ENCODE results near the gene KIF19.

The KIF19 gene

DNA sequence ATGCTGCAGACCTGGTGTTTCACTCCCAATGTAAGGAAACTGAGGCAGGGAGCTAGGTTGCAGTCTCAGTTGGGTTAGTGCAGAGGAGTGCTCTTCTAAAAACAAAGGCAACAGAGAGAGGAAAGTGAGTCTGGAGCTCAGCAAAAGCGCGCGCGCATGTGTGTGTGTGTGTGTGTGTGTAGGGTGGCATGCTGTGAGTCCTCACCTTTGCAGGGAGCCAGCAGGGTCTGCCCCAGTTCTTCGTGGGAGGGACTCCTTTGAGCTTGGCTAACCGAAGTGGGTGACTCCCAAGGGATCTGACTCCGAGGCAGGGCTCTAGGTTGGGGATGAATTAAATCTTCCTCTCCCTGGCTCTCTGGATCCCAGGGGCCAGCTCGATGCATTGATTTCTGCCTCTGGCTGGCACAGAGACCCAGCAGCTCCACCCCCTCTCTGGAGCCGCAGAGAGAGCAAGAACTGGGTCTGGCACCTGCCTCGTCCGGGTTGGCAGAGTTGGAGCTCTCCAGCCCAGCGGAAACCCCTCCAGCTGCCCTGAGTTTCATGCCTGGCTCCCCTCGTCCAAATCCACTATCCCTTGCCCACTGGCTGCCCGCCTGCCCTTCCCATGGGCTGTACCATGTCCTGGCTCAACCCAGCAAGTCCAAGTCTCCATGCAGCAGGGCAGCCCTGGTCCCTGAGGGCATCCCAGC is 36.9 kb downstream of the KIF19 start:
- DNase-seq (ENCODE audit: low spot score), result no peak

DNA sequence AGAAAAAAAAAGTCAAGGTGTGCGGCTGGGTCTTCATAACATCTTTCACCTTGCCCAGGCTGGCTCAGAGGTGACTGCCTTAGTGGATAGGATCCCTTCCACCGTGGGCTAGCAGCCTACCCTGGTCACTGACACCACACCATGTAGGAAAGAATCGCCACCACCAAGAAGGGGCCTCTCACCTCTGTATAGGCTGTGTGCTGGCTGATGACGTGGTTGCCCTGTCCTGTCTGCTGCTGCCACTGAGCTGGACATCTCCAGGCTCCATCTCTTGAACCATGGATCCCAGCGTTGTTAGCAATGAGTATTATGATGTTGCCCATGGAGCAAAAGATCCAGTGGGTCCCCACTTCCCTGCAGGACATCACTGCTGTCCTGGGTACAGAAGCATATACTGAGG is 41.2 kb downstream of the KIF19 start, which contains the start of gene GPR142:
GPR142 (plus strand) TSS at position 301 of the 400 bp plus-strand sequence. CDS start 2,035 bp downstream, outside the sequence.
- no peak for DNase-seq (ENCODE audit: low spot score)

DNA sequence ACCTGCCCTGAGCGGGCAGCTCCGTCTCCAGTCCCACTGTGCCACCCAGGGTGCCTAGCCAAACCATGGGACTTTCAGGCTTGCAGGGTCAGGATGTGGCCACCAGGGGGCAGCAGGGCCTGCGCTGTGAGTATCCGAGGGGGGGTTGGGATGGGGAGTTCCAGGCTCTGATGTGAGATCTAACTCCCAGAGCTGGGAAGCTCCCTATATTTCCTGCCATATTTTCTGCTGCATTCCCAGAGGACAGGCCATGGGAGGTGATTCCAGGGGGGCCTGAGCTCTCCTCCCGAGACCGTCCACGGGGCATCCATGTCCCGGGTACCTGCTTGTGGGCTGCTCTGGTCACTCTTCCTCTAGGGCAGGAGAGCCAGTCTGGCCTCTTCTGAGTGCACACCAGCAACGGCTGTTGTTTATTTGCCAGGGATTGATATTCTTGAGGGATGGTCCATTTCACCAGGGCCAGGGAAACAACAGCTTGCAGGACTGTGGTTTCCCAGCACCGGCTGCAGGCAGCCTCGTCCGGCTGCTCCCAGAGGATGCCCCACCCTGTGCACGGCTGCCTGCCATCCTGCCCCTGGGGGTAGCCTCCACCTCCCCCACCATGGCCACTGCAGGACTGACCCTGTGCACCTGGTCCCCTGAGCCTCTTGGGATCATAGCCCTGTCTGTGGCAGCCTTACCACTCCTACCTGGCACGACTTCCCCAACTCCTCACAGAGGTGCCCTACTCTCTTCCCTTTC is 42.5 kb downstream of the KIF19 start:
- peak; percentile 95 for DNase-seq (ENCODE audit: low spot score)

DNA sequence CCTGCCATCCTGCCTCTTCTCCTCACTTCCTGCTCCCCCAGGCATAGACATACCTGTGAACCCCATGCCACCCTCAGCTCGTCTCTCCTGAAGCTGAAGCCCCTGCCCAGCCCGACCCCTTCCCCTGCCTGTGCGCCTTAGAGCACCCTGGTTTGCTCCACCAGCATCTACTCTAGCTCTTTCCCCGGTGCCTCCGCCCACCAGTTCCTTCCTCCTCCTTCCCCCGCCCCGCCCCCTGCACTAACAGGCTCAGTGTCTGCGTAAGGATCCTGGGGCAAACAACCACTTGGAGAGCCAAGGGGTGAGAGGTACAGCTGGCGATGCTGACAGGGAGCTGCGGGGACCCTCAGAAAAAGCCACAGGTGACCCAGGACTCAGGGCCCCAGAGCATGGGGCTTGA is 43.2 kb downstream of the KIF19 start:
- no peak for DNase-seq (ENCODE audit: low spot score)

DNA sequence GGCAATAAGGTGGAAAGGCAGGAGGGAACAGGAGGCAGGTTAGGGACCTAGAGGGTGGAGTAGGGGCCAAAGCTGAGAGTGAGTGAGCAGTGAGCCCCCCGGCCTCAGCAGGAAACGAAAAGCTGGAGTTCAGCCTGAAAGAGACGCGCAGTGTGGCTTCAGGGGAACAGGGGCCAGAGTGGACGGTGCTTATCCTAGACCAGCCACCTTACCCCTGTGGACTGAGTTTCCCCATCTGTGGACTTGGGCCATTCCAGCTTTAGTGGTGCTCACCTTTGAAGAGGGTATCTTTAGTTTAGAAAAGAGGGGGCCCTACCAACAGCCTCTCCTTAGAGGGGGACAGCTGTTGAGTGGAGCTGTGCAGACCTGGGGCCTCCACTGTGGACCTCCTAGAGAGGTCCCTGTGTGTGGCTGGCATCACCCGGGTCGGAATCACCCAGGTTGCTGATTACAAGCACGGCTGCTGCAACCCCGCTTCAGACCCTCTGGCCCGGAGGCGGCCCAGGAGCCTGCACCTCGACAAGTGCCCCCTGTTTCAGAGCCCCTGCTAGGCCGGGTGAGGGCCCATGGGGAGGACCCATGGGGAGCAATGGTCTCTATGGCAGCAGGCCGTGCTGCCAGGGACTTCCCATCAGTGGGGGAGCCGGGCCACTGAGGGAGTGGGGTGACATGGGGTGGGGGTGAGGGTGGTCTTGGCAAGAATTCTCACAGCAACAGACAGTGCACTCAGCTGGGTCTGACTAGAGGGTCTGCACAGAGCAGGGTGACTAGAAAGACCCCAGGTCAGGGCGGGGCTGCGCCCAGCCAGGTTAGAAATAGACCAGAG is 43.9 kb downstream of the KIF19 start:
- no peak for DNase-seq (ENCODE audit: low spot score)

DNA sequence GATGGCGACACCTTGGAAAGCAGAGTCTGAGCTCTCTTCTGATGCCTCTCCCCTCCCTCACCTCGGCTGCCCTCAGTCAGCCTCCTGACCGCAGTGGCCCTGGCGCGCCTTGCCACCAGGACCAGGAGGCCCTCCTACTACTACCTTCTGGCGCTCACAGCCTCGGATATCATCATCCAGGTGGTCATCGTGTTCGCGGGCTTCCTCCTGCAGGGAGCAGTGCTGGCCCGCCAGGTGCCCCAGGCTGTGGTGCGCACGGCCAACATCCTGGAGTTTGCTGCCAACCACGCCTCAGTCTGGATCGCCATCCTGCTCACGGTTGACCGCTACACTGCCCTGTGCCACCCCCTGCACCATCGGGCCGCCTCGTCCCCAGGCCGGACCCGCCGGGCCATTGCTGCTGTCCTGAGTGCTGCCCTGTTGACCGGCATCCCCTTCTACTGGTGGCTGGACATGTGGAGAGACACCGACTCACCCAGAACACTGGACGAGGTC is 45.7 kb downstream of the KIF19 start:
- DNase-seq (ENCODE audit: low spot score), result no peak

DNA sequence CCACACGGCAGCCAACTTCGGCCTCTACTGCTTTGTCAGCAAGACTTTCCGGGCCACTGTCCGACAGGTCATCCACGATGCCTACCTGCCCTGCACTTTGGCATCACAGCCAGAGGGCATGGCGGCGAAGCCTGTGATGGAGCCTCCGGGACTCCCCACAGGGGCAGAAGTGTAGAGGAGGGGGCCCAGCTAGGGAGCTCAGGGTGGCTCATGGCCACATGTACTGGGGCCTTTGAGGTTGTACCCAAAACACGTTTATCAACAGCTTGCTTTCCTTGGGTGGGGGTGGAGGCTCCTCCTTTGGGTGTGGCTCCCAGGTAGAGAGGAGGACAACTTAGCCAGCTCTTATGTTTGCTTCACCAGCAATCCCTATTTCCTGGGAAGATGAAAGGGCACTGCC is 46.4 kb downstream of the KIF19 start:
- DNase-seq (ENCODE audit: low spot score), result no peak

DNA sequence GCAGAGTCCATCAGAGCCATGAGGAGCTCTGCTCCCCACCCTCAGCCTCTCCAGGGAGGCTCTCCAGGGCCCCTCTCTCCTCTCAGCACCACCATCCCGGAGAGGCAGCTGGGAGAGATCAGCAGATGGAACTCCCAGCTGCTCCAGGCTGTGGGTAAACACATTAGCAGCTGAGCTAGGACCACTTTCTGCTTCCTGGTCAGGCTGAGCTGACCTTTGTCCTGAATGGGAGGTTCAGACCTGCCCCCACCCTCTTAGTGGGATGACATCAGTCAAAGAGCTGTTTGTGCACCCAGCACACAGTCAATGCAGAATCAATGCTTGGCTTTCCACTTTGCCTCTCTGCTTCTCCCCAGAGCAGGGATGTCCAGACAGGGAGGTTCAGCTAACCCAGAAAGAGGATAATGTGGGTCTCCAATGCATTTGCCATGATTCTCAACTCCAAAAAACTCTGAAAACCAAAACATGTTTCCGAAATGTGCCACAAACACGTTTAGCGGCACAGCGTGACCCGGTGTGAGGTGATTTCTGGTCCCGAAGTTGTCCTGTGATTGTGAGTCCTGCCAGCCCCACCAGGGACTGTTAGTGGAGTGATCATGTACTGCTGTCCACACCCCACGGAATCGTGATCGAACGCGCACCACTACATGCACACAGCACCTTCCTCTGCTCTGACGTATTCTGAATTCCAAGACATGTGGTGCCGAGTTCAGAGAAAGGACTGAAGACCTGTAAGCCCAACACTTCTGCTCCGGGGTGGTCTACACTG is 48.0 kb downstream of the KIF19 start:
- peak; percentile 99 for DNase-seq (ENCODE audit: low spot score)

DNA sequence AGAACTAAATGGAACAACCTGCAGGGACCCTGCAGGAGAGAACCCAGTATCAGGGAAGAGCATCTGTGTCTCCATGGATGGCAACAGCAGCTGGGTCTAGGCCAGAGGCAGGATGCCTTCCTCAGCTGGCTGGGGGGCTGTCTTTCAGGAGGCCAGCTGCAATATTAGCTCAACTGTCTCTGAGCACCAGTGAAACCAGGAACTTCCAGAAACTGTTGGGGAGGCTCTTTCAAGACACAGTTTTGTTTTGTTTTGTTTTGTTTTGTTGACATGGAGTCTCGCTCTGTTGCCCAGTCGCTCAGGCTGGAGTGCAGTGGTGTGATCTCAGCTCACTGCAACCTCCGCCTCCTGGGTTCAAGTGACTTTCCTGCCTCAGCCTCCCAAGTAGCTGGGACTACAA is 48.8 kb downstream of the KIF19 start:
- no peak for DNase-seq (ENCODE audit: low spot score)

DNA sequence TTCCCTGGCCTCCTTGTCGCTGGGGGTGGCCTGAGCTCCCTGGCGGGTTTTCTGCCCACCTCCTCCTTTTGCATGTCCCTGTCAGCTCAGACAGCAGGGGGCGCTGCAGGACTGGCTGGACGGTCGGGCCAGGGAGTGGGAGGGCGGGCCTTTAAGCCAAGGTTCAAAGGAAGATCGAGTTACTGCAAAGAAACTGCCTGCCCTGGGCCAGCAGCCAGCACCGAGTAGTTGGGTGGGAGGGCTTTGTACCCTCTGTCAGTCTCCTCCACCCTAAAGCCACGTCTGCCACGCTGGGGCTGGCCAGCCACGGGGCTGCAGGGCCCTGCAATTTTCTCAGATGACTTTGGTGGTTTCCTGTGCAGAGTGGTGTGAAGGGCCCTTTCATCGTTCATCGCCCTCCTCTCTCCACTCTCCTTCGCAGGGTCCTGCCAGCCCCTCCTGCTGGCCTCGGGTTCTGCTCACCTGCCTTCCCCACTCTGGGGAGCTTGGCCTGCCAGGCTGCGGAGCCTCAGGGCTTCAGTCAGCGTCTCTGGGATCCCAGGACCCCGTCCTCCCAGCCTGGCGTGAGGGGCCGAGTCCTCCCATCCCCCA is 53.6 kb downstream of the KIF19 start:
- DNase-seq (ENCODE audit: low spot score), result peak; percentile 95

DNA sequence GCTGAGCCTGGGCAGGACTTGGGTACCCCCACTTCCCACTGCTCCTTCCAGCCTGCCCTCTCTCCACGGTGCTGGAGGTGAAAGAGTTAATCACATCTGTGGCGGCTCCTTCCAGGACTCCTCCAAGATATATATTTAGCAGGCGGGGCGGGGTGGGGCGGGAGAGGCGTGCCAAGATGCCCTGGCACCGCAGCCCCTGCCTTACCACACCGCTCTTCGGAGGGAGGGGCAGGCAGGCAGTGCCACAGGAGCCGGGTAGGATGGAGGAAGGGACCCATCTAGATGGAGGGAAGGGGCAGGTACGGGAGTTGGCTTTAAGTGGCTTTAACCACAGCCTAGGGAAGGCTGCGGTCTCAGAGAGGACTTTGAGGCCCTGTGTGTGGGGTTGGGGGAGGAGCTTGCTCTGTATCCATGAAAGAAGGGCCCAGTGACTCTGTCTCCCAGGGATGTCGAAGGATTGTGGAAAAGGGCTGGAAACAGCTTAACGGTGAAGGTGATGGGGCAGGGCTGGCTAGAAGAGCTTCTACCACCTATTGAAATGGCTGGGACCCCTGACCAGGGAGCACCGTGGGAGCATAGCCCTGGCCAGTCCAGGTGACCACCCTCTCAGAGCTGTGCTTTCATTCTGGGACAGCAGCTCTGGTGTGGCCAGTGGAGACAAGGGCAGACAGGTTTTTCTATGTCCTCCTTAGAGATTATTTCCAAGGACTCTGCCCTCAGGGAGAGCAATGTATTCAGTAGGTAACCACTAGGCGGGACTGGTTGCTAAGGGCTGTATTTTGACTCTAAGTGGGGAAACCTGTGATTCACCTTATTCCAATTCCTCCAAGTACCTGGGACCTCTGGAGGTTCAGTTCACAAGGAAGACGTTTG is 54.3 kb downstream of the KIF19 start:
- DNase-seq (ENCODE audit: low spot score), result no peak

DNA sequence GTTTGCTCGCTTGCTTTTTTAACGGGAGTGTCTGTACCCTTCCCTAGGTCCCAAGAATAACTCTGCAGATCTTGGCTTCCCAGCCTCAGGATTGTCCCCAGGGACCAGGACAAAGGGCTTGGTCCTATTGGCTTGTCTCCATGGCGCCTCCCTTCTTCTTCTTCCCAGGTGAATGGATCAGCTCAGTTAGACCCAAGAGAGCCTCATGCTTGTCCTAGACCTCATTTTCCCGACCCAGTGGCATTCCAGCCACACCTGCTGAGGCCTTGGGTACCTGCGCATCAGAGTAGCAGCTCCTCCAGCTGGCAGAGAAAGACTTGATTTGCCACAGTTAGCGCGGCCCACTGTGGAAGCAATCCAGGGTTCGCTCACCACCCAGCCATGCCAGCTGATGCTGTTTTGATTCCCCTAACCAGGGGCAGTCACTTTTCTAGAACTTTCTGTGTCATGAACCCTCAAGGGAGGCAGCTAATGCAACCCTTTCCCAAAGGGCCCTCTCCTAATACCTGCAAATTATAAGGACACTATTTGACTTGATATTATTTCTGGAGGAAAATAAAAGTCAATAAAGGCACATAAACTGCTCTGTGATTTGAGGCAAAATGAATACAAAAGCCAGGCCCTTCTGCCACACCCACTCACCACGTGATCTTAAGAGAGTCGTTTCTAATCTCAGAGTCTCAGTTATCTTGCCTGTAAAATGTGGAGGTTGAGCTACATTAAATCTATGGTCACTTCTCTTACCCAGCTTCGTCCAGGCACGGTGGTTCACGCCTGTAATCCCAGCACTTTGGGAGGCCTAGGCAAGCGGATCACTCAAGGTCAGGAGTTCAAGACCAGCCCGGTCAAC is 55.2 kb downstream of the KIF19 start:
- DNase-seq (ENCODE audit: low spot score), result no peak

DNA sequence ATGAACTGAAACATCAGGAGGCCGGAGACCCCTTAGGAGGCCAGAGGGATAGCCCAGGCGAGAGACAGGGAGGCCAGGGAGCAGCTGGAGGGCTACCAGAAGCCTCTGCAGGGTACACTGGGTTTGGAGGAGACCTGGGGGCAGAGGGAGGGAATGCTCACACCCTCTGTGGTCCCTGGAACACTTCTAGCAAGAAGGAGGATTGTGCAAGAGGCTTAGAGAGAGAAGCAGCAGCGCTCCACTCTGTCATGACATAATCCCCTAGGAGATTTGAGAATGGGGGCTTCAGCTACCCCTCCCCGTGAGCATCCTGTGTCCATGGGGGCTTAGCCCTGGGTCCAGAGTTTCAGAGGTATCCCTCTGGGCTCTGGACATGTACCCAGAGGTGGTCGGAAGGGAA is 57.1 kb downstream of the KIF19 start:
- DNase-seq (ENCODE audit: low spot score), result no peak

DNA sequence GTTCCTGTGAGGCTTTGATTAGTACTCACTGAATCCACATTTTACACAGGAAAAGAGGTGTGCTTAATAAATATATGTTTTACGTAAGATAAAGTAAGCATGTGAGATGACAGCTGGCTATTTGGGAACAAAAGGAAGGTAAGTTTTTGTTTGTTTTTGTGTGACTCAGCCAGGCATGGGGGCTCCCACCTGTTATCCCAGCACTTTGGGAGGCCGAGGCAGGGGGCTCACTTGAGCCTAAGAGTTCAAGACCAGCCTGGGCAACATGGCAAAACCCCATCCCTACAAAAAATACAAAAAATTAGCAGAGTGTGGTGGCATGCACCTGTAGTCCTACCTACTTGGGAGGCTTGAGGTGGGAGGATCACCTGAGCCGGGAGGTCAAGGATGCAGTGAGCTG is 59.2 kb downstream of the KIF19 start:
- DNase-seq (ENCODE audit: low spot score), result no peak

DNA sequence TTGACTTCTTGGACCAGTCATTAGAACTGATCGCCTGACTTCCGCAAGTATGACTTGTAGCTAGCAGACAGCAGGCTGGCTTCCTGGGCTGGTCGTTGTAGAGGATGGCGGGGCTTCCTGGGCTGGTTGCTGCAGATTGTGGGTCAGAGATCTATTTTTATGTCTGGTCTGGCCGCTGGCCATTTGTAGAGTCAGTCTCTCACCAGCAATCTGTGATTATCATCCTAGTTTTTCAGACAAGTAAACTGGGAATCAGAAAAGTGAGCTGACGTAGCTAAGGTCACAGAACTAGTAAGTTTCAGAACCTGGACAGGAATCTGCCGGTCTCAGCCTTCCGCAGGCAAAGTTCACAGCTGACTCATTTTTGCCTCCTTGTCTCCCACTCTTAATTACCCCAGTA is 60.4 kb downstream of the KIF19 start:
- no peak for DNase-seq (ENCODE audit: low spot score)

DNA sequence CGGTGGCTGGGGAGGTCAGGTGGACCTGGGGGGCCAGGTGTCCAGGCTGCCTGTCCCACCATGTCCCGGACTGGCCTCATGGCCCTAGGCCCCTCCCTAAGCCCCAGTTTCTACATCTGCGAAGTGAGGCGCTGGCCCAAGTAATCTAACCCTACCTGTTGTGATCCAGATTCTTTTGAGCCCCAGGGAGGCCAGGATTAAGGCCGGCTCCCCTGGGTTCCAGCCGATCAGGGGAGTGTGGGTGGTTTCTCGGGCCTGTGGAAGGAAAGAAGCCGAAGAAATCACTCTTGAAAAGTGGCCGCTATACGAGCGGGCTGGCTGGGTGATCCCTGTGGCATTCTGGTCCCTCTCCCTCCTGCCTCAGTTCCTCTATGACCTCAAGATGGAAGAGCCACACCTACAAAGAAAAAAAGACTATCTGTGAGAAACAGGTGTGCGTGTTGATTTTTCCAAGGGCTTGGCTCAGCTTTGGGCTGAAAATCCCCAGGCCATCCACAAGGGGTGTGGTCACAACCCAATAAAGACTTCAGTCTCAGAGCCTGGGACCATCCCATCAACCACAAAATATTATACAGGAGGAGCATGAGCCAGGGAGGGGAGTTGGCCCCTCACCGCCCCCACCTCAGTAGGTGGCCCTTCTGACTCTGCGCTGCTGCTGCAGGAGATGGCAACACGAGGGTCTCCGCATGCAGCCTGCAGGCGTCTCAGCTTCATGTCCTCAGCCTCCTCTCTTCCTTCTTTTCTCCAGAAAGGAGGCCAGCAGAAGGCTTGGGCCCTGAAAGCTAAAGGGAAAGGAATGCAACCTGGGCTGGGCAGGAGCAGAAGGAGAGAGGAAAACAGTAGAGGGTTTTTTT is 61.6 kb downstream of the KIF19 start:
- no peak for DNase-seq (ENCODE audit: low spot score)

DNA sequence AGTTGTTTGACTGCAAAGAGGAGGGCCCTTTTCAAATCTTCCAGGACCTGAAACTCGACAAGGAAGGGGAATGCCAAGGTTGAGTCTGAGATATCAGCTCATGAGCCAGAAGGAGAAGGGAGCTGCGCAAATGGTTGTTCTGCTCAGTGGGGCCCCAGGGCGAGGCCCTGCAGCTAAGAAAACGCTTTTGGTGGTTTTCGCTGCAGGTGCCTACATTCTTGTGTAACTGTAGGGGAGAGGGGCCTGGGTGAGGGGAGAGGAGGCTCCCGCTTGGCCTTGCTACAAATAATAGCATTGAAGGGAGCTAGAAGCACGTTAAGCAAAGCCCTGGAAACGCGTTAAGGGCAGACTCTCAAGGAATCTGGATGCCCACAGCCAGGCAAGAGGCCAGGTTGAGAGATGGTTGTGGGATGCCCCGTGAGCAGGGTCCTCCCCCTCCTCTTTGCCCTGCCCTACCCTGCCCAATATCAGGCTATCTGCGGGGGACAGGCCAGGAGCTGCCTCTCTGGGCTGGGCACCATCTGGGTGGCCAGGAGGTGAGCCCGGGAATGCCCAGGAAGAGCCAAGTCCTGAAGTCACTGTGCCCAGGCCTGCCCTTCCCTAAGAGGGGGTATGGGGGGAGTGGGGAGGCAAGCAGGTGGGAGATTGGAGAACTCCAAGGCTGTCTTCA is 63.2 kb downstream of the KIF19 start:
- no peak for DNase-seq (ENCODE audit: low spot score)
